NCI-H2227 (cell line): ENCODE results near the gene ATP5F1C.
"Not testable (repeated sequence)": the region's sequence is repeated elsewhere in the genome, so short reads cannot be mapped to it uniquely, and the experiment has no call there.

ENCODE experiments used
- DNase-seq: peaks from one replicate; lab custom pipeline; 2025; ENCODE audit not compliant: unreplicated experiment; lab: John Stamatoyannopoulos, UW

The ATP5F1C gene

GRCh38 chr10:7787857-7788638 lies at the start of gene ATP5F1C, which contains the start of gene KIN:
TSS of gene ATP5F1C (plus strand) at chr10:7788177. CDS start at chr10:7788208, 31 bp downstream.
TSS of gene KIN (minus strand) at chr10:7787993. CDS start at chr10:7787933, 60 bp downstream.
- peak; percentile 96 for DNase-seq

DNA sequence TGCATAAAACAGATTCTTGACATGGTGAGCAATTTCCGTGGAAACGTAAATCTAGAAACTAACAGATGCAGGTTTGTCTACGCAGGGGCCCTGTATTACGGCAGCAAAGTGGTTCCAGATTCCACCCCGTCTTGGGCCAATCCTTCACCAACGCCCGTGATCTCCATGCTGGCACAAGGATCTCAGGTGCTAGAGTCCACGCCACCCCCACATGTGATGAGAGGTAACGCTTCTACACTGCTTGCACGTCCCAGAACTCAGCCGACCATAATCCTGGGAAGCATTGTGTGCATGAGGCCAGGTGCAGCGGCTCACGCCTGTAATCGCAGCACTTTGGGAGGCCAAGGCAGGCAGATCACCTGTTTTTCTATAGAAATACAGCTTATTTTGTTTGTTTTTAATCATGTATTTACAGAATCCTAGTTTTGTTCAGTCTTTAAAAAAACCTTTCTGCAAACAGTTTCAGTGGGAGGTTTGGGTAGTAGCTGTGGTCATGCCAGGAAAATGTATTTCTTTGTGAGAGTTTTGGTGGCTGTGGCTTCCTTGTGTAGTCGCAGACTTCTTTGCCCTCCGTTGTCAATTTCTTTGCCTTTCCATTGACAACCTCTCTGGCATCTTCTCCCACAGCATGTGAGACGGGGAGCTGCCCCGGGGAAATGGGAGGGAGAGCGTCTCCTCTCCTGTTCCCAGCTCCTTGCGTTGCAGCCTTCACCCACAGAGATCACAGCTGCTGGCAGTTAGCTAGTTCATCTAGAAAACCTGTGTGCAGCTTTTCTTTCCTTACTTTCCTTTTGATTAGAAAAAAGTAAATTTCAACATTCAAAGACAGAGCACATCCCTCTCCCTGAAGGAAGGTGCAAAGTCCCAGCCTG lies 49.2 kb upstream of the ATP5F1C start:
- no peak for DNase-seq

DNA sequence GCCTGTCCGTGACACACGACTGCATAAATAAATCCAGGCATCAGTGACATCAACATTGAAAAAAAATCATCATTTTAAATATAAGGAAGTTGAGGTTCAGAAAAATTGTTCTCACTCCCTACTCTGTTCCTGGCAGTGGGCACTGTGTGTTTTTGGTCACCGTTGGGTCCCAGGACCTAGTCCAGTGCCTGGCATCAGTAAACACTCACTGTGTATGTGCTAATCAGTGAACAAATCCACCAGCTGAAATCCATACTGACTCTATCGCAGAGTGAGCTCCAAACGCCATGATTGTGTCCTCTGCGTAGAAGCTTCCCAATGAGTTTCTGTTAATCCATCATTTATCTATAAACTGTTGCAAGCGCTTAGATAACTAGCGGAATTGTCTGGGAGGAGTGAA lies 43.7 kb upstream of the ATP5F1C start:
- DNase-seq, result no peak

- DNase-seq, result not testable (repeated sequence)
Observed at GRCh38 chr10:7748637-7749036, 39.3 kb upstream of the ATP5F1C start.

- no peak for DNase-seq
Observed at GRCh38 chr10:7750222-7750621, 37.8 kb upstream of the ATP5F1C start.

DNA sequence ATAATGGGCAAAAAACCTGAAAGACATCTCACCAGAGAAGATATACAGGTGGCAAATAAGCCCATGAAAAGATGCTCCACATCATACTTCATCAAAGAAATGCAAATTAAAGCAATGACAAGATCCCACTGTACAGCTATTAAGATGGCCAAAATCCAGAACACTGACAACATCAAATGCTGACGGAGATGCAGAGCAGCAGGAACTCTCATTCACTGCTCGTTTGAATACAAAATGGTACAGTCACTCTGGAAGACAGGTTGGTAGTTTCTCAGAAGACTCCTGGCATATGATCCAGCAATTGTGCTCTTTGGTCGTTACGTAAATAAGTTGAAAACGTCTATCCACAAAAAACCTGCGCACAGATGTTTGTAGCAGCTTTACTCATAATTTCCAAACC lies 35.7 kb upstream of the ATP5F1C start:
- no peak for DNase-seq

DNA sequence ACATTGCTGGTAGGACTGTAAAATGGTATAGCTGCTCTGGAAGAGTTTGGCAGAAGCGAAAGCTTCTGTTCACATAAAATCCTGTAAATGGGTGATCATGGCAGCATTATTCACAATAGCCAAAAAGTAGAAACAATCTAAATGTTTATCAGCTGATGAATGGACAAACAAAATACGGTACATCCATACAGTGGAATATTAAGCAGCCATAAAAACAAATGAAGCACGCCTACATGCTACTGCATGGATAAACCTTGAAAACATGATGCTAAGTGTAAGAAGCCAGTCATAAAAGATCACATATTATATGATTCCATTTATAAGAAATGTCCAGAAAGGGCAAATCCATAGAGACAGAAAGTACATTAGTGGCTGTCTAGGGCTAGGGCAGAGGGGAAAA lies 32.9 kb upstream of the ATP5F1C start:
- no peak for DNase-seq

GRCh38 chr10:7756360-7756992 lies 31.5 kb upstream of the ATP5F1C start:
- no peak for DNase-seq

DNA sequence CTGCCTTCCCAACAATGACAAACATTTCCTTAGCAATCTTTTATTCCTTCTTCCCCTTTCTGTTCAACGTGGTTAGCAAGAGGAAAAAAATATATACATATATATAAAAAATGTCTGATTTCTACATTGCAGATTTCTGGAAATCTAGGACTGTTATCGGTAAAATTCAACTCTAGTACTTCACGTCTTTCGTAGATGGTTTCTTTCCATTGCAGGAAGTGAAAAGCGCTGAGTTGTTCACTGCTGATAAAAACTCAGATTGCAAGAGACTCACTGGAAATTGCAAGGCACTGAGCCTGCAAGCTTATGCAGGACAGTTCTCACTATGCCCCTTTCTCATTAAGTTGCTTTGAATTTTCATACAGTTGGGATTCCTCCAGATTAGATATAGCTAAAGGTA lies 24.0 kb upstream of the ATP5F1C start:
- DNase-seq, result no peak

GRCh38 chr10:7766241-7766640 lies 21.7 kb upstream of the ATP5F1C start:
- DNase-seq, result no peak

GRCh38 chr10:7767209-7767608 lies 20.8 kb upstream of the ATP5F1C start:
- no peak for DNase-seq

DNA sequence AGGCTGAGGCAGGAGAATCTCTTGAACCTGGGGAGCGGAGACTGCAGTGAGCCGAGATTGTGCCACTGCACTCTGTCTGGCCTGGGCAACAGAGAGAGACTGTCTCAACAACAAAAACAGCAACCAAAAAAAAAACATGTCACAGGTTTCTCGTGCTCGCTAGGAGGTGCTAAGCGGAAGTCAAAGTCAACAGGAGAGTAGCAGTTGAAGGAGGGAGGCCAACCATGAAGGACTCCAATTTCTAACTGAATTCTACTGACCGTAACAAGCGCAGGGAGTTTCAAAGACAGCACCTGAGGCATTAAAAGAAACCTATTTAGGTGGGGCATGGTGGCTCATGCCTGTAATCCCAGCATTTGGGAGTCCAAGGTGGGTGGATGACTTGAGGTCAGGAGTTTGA lies 19.6 kb upstream of the ATP5F1C start:
- no peak for DNase-seq

- no peak for DNase-seq
Observed at GRCh38 chr10:7773845-7774801, 13.9 kb upstream of the ATP5F1C start.

- DNase-seq, result no peak
Observed at GRCh38 chr10:7776777-7777176, 11.2 kb upstream of the ATP5F1C start.

DNA sequence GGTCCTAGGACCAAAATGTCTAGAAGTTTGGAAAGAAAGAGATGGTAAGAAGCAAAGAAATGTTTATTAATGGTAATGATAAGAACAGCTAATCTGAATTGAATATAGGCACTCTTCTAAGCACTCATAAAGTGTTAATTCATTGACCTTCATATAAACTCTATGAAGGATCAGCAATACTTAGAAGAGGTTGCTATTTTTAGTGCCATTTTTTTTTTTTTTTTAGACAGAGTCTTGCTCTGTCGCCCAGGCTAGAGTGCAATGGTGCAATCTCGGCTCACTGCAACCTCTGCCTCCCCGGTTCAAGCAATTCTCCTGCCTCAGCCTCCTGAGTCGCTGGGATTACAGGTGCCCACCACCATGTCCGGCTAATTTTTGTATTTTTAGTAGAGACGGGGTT lies 5.8 kb upstream of the ATP5F1C start:
- not testable (repeated sequence) for DNase-seq

GRCh38 chr10:7786430-7786829 lies 1.5 kb upstream of the ATP5F1C start:
- DNase-seq, result no peak

DNA sequence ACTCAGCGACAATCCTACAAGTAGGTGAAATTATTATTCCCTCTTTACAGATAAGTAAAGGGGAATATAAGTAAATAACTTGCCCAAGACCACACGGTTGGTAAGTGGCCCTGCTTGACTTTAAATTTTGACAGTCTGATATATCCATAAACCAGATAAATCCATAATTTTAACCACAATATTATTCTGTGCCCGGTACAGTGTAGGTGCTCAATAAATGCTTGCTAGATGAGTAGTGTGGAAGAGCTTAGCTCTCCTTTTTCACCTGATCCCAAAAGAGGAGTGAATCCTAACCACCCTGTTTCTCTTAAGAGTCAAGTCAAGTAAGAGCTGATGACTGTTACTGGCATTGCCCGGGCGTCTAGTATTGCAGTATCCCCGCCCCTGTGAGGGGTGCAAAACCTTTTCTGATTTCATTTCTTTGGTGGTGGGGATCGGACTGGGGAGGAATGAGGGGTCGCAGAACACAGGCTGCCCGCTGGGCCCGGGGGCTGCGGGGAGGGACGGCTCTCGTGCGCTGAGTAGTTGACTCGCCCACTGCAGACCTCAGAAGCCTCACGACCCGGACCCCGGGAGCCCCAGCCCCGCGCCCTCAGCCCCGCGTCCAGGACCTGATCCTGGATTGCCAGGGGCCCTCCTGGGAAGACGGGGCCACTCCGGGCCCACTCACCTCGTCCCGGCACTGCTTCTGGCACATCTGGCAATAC lies 674 bp upstream of the ATP5F1C start:
- no peak for DNase-seq

DNA sequence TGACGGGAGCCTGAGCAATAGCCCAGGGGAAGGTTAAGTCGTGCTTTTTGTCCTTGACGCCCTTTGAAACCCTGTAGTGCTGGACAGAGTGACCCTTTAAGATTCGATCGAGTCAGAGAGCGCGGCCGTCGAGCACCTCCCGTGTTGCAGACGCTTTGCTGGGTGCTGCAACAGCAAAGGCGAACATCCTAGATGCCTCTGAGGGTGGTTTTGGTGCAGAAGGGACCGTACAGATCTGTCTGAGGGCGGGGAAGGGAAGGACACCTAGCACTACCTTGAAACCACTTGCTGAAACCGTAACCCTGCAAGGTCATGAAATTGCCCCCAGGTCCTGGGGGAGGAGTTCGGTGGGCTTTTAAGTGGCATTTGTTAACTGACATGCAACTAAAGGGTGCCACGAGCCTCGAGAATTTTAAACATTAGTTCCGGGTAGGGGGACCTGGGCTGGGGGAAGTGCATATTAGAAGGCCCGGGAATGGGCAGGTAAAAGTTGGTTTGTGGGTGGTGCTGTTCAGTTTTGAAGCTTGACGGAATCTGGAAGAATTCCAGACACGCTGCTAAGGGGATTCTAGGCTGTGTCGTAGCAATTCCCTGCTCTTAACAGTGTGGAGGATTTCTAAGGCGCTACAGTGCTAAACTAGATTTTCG lies 786 bp downstream of the ATP5F1C start:
- DNase-seq, result no peak

GRCh38 chr10:7789390-7789789 lies 1.4 kb downstream of the ATP5F1C start:
- no peak for DNase-seq
